A172 (cell line): ENCODE measurements around the gene SLC12A2. TPM values are rescaled to one million over a fixed set of nuclear protein-coding genes. Genes with fewer than 3 reads are reported as not detected.

Experiments used
- DNase-seq: peaks from one replicate; pipeline ENCODE4 v3.0.0-alpha.2; 2015; ENCODE audit warnings: low spot score
- total RNA-seq: library from RNA; depleted of rRNA; stranded (reverse); fragments of >200 nt; shearing (Covaris generic); gene quantifications from 2 replicates; pipeline ENCODE4 v1.2.3, GENCODE V29; 2014

Gene SLC12A2
- total RNA-seq, 1 experiment from 2014 or later, result 9.1 TPM

GRCh38 chr5:128225245-128226030, 141.9 kb downstream of the SLC12A2 start:
- no peak for DNase-seq

GRCh38 chr5:128228008-128228407, 144.4 kb downstream of the SLC12A2 start:
- peak; percentile 92 for DNase-seq

GRCh38 chr5:128228521-128228920, 145.0 kb downstream of the SLC12A2 start:
- DNase-seq, result no peak

GRCh38 chr5:128234928-128235641, 151.5 kb downstream of the SLC12A2 start:
- no peak for DNase-seq

GRCh38 chr5:128236334-128236733, 152.8 kb downstream of the SLC12A2 start:
- no peak for DNase-seq

- DNase-seq, result no peak
Observed at GRCh38 chr5:128237000-128237399, 153.4 kb downstream of the SLC12A2 start.

GRCh38 chr5:128237546-128237945, 154.0 kb downstream of the SLC12A2 start:
- DNase-seq, result peak; percentile 45
